ENCODE results near the gene OSTN.
"Not testable (repeated sequence)": the region's sequence is repeated elsewhere in the genome, so short reads cannot be mapped to it uniquely, and the experiment has no call there.

GRCh38 chr3:191185382-191185781, 13.7 kb upstream of the OSTN start:
- not testable (repeated sequence) for TF ChIP-seq CTCF (conservative IDR thresholded peaks at IDR 0.05; ENCODE audit: low read depth, low read length); EZH2phosphoT487 (IDR thresholded peaks at IDR 0.05; ENCODE audit: borderline replicate concordance, low read length); EZH2 (IDR thresholded peaks at IDR 0.05; ENCODE audit: low read length, unreplicated experiment)

Data from PC-3 (cell line).